IMR-90 (cell line): Measurements from ENCODE around the gene CBFA2T3. TPM values are rescaled to one million over a fixed set of nuclear protein-coding genes. Genes with fewer than 3 reads are reported as not detected.

Experiments
- ATAC-seq: fragments of 200-7000 bp; cut with Tn5 transposase; 2 replicates; pipeline ENCODE4 v1.9.1; 2020; ENCODE audit warnings: low read depth, mild to moderate bottlenecking, moderate library complexity
- BruUV-seq: library from RNA; stranded (reverse); fragments of 400-500 nt; replicated peaks from 2 replicates; lab custom pipeline; 2021; lab: Mats Ljungman, UMichigan
- CTCF ChIA-PET: fragments of 300-600 bp; formaldehyde crosslinking; extraction: SDS; loops from one replicate; lab custom pipeline; 2021; ENCODE audit warnings: antibody characterized with exemption; lab: Yijun Ruan, JAX
- POLR2A ChIA-PET: fragments of 300-600 bp; sonication (Branson Sonifier 250); formaldehyde crosslinking; loops from one replicate; lab custom pipeline; 2022; ENCODE audit warnings: antibody characterized with exemption; ENCODE audit not compliant: unreplicated experiment; lab: Charles Lee
- DNase-seq: peaks from one replicate; pipeline ENCODE4 v3.0.0; 2013
- H2AFZ ChIP-seq: replicated peaks from 2 replicates; pipeline ENCODE3; 2013; ENCODE audit warnings: low read length, mild to moderate bottlenecking; ENCODE audit not compliant: poor library complexity
- H2AK5ac ChIP-seq: 2 replicates; pipeline ENCODE4 v1.6.1; 2013; ENCODE audit warnings: low read depth, low read length, inconsistent platforms
- H2AK9ac ChIP-seq: replicated peaks from 2 replicates; pipeline ENCODE3; 2013; ENCODE audit warnings: mild to moderate bottlenecking, low read depth, low read length, moderate library complexity; ENCODE audit not compliant: poor library complexity
- H2BK120ac ChIP-seq: 2 replicates; pipeline ENCODE4 v1.6.1; 2013; ENCODE audit warnings: low read depth, low read length, inconsistent platforms
- H2BK15ac ChIP-seq: 3 replicates; pipeline ENCODE4 v1.6.1; 2013; ENCODE audit warnings: low read depth, low read length, inconsistent platforms
- H2BK20ac ChIP-seq: 2 replicates; pipeline ENCODE4 v1.6.1; 2013; ENCODE audit warnings: low read depth, mild to moderate bottlenecking, inconsistent platforms, low read length, moderate library complexity
- H2BK5ac ChIP-seq: 2 replicates; pipeline ENCODE4 v1.6.1; 2013; ENCODE audit warnings: mild to moderate bottlenecking, low read depth, low read length, inconsistent platforms; ENCODE audit not compliant: poor library complexity, severe bottlenecking
- H3K14ac ChIP-seq: replicated peaks from 2 replicates; pipeline ENCODE4 v1.6.1; 2013; ENCODE audit warnings: low read depth, low read length, inconsistent platforms
- H3K18ac ChIP-seq: 2 replicates; pipeline ENCODE4 v1.6.1; 2013; ENCODE audit warnings: low read depth, low read length, control low read depth
- H3K23ac ChIP-seq: 2 replicates; pipeline ENCODE4 v1.6.1; 2013; ENCODE audit warnings: low read depth, low read length, inconsistent platforms
- H3K27ac ChIP-seq: 2 replicates; pipeline ENCODE4 v1.5.1; 2013; ENCODE audit warnings: mild to moderate bottlenecking, control low read depth, low read length; ENCODE audit not compliant: insufficient read depth
- H3K27me3 ChIP-seq: 2 replicates; pipeline ENCODE4 v1.6.1; 2013; ENCODE audit warnings: low read length; ENCODE audit not compliant: control insufficient read depth, insufficient read depth
- H3K36me3 ChIP-seq: 2 replicates; pipeline ENCODE4 v1.6.1; 2013; ENCODE audit warnings: low read length, mixed read lengths; ENCODE audit not compliant: control insufficient read depth, insufficient read depth
- H3K4ac ChIP-seq: 2 replicates; pipeline ENCODE4 v1.6.1; 2013; ENCODE audit warnings: low read depth, low read length, inconsistent platforms
- H3K4me1 ChIP-seq: 2 replicates; pipeline ENCODE4 v1.6.1; 2013; ENCODE audit warnings: low read length, mixed read lengths; ENCODE audit not compliant: control insufficient read depth, insufficient read depth
- H3K4me2 ChIP-seq: 2 replicates; pipeline ENCODE4 v1.6.1; 2013; ENCODE audit warnings: low read depth, mild to moderate bottlenecking, control low read depth, low read length, moderate library complexity
- H3K4me3 ChIP-seq: 2 replicates; pipeline ENCODE4 v1.5.1; 2013; ENCODE audit warnings: low read depth, mild to moderate bottlenecking, control low read depth, low read length, moderate library complexity; ENCODE audit not compliant: insufficient read depth
- H3K56ac ChIP-seq: 2 replicates; pipeline ENCODE4 v1.6.1; 2013; ENCODE audit warnings: low read length, inconsistent platforms; ENCODE audit not compliant: insufficient read depth; ENCODE audit errors: extremely low read depth
- H3K79me1 ChIP-seq, 2 experiments: 2 replicates each; pipeline ENCODE4 v1.6.1; 2013; ENCODE audit warnings: low read length in 2 of 2, inconsistent platforms in 1 of 2, low read depth in 1 of 2
- H3K9ac ChIP-seq: 2 replicates; pipeline ENCODE4 v1.6.1; 2013; ENCODE audit warnings: low read depth, low read length, control low read depth
- H3K9me1 ChIP-seq: 2 replicates; pipeline ENCODE4 v1.6.1; 2013; ENCODE audit warnings: low read length, inconsistent platforms; ENCODE audit not compliant: insufficient read depth
- H3K9me3 ChIP-seq: 2 replicates; pipeline ENCODE4 v1.6.1; 2013; ENCODE audit warnings: low read length; ENCODE audit not compliant: control insufficient read depth, insufficient read depth
- H4K20me1 ChIP-seq: 2 replicates; pipeline ENCODE4 v1.6.1; 2013; ENCODE audit warnings: low read length, inconsistent platforms; ENCODE audit not compliant: insufficient read depth
- H4K5ac ChIP-seq: 2 replicates; pipeline ENCODE4 v1.6.1; 2013; ENCODE audit warnings: mild to moderate bottlenecking, low read depth, low read length, control low read depth
- H4K8ac ChIP-seq, 2 experiments: 2 replicates each; pipeline ENCODE4 v1.6.1; 2013; ENCODE audit warnings: low read depth in 2 of 2, low read length in 2 of 2, control low read depth in 1 of 2, inconsistent platforms in 1 of 2
- H4K91ac ChIP-seq: 2 replicates; pipeline ENCODE4 v1.6.1; 2013; ENCODE audit warnings: low read depth, low read length, inconsistent platforms; ENCODE audit not compliant: insufficient read depth
- BHLHE40 ChIP-seq: fragments of 150-350 bp; IDR thresholded peaks from 2 replicates; pipeline ENCODE4 v1.6.1; 2016; ENCODE audit warnings: mild to moderate bottlenecking, low read depth, low read length
- CHD1 ChIP-seq: IDR thresholded peaks from 2 replicates; pipeline ENCODE4 v1.6.1; 2012; ENCODE audit warnings: low read depth, low read length, improper control_type of control experiment
- CTCF ChIP-seq: conservative IDR thresholded peaks from 2 replicates; pipeline ENCODE4 v1.5.1; 2012; ENCODE audit warnings: mild to moderate bottlenecking, low read depth, low read length, improper control_type of control experiment
- FOS ChIP-seq: fragments of 150-350 bp; IDR thresholded peaks from 2 replicates; pipeline ENCODE4 v1.6.1; 2016; ENCODE audit warnings: low read depth, low read length
- MAZ ChIP-seq: IDR thresholded peaks from 2 replicates; pipeline ENCODE4 v1.6.1; 2012; ENCODE audit warnings: low read depth, mild to moderate bottlenecking, low read length, improper control_type of control experiment, moderate library complexity, borderline replicate concordance
- MXI1 ChIP-seq: IDR thresholded peaks from 2 replicates; pipeline ENCODE4 v1.6.1; 2012; ENCODE audit warnings: low read depth, mild to moderate bottlenecking, low read length, moderate library complexity, borderline replicate concordance
- RAD21 ChIP-seq: IDR thresholded peaks from 2 replicates; pipeline ENCODE4 v1.6.1; 2012; ENCODE audit warnings: low read length, improper control_type of control experiment
- RFX5 ChIP-seq: IDR thresholded peaks from 2 replicates; pipeline ENCODE4 v1.8.0; 2012; ENCODE audit warnings: low read depth, mild to moderate bottlenecking, low read length, moderate library complexity
- SMC3 ChIP-seq: fragments of 150-350 bp; IDR thresholded peaks from 2 replicates; pipeline ENCODE4 v1.6.1; 2016; ENCODE audit warnings: low read depth, mild to moderate bottlenecking, antibody characterized with exemption, low read length, moderate library complexity
- USF2 ChIP-seq: fragments of 150-350 bp; IDR thresholded peaks from 2 replicates; pipeline ENCODE4 v1.6.1; 2017; ENCODE audit warnings: mild to moderate bottlenecking, antibody characterized with exemption, low read length, low read depth
- WGBS, 2 experiments: methylation state at CpG; one replicate each; pipeline versions ENCODE4 v1.1.5 to v1.1.7; 2013; ENCODE audit warnings: missing lambda C conversion rate in 2 of 2; ENCODE audit not compliant: insufficient read length in 1 of 2; ENCODE audit errors: extremely low coverage in 2 of 2; 5-methylcytosine and 5-hydroxymethylcytosine counted together
- dilution Hi-C: fragments of 300-500 bp; cut with HindIII; formaldehyde crosslinking; loops from one replicate; pipeline ENCODE4 v1.14.3; 2018; ENCODE audit warnings: low sequenced_read_pairs; ENCODE audit not compliant: unreplicated experiment
- in situ Hi-C: fragments of 300-500 bp; cut with MboI; formaldehyde crosslinking; loops from 3 replicates; pipeline ENCODE4 v1.14.3; 2019; ENCODE audit warnings: low sequenced_read_pairs, inconsistent platforms, mixed read lengths
- intact Hi-C: fragments of 100-400 bp; cut with micrococcal nuclease; formaldehyde crosslinking; loops from 2 replicates; pipeline ENCODE4 v1.10.0; 2022
- polyA plus RNA-seq, 3 experiments: library from polyadenylated mRNA; depleted of rRNA; stranded (reverse); fragments of >200 nt; gene quantifications; 2 replicates each; pipeline ENCODE4 v1.2.3, GENCODE V29; 2012; ENCODE audit warnings: low replicate concordance in 1 of 3
- total RNA-seq: library from RNA; depleted of rRNA; stranded (reverse); fragments of >200 nt; gene quantifications from 2 replicates; pipeline ENCODE4 v1.2.3, GENCODE V29; 2012
- TF ChIP-seq, protein P1 (sequence below): fragments of 150-350 bp; IDR thresholded peaks from 2 replicates; pipeline ENCODE4 v1.6.1; 2016; ENCODE audit warnings: low read depth, mild to moderate bottlenecking, low read length, moderate library complexity, borderline replicate concordance

CBFA2T3 gene
- total and polyA plus RNA-seq, 2 of the 4 experiments (the other 2 are of a cell fraction) = not detected

DNA sequence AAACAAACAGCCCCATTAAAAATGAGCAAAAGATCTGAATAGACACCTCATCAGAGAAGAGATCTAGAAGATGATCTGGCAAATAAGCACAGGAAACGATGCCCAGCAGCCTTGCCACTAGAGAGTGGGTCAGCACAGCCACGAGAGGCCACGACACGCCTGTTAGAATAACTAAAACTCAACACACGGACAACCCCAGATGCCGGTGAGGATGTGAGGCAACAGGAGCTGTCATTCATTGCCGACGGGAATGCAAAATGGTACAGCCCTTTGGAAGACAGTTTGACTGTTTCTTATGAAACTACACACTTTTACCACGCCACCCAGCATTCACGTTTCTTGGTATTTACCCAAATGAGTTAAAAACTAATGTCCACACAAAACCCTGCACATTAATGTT lies 31.5 kb downstream of the CBFA2T3 start:
- in situ Hi-C loops (no loop called here), intact Hi-C loops (no loop called here), dilution Hi-C loops (no loop called here)
- H3K4me1 ChIP-seq = no peaks in the 10 kb centered on the region
- no peak overlapping the region for H2BK20ac ChIP-seq
- H2AK5ac ChIP-seq = no peak overlapping the region
- BruUV-seq = no TSS peak
- no peak overlapping the region for H2BK120ac ChIP-seq
- no peaks in the 10 kb centered on the region for H3K9me1 ChIP-seq
- no peak overlapping the region for H3K9ac ChIP-seq
- no peak overlapping the region for H2AFZ ChIP-seq
- H4K5ac ChIP-seq = no peak overlapping the region
- no peak overlapping the region for H3K18ac ChIP-seq
- no peak for ATAC-seq
- no peak overlapping the region for H3K4me2 ChIP-seq
- no peak overlapping the region for H3K27ac ChIP-seq
- no peaks in the 10 kb centered on the region for H3K79me1 ChIP-seq
- no peak overlapping the region for H2AK9ac ChIP-seq
- POLR2A ChIA-PET = no interaction called here
- H3K27me3 ChIP-seq = peaks cover 57% of the 10 kb centered on the region
- no peak overlapping the region for H3K14ac ChIP-seq
- H3K4ac ChIP-seq = no peak overlapping the region
- no peak overlapping the region for H3K4me3 ChIP-seq
- WGBS, 2 experiments = 80% methylated on average over 2 of the region's 10 CpGs; no CpG with 5 or more reads in 1 of the 2 experiments
- no peak for DNase-seq
- no peaks in the 10 kb centered on the region for H4K20me1 ChIP-seq
- CTCF ChIA-PET = no interaction called here
- no peak overlapping the region for H3K56ac ChIP-seq
- TF ChIP-seq FOS (no peak), SMC3 (no peak), BHLHE40 (no peak), MAZ (no peak), CHD1 (no peak), RAD21 (no peak), USF2 (no peak), CTCF (no peak), RFX5 (no peak), MXI1 (no peak)
- TF ChIP-seq, protein P1, sequence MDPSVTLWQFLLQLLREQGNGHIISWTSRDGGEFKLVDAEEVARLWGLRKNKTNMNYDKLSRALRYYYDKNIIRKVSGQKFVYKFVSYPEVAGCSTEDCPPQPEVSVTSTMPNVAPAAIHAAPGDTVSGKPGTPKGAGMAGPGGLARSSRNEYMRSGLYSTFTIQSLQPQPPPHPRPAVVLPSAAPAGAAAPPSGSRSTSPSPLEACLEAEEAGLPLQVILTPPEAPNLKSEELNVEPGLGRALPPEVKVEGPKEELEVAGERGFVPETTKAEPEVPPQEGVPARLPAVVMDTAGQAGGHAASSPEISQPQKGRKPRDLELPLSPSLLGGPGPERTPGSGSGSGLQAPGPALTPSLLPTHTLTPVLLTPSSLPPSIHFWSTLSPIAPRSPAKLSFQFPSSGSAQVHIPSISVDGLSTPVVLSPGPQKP = no peak
- no peak overlapping the region for H4K8ac ChIP-seq
- no peak overlapping the region for H4K91ac ChIP-seq
- H3K23ac ChIP-seq = no peak overlapping the region
- no peak overlapping the region for H2BK15ac ChIP-seq
- no peaks in the 10 kb centered on the region for H3K36me3 ChIP-seq
- H3K9me3 ChIP-seq = no peaks in the 10 kb centered on the region
- H2BK5ac ChIP-seq = no peak overlapping the region
